ENCODE results near the gene KLHL30.

DNA sequence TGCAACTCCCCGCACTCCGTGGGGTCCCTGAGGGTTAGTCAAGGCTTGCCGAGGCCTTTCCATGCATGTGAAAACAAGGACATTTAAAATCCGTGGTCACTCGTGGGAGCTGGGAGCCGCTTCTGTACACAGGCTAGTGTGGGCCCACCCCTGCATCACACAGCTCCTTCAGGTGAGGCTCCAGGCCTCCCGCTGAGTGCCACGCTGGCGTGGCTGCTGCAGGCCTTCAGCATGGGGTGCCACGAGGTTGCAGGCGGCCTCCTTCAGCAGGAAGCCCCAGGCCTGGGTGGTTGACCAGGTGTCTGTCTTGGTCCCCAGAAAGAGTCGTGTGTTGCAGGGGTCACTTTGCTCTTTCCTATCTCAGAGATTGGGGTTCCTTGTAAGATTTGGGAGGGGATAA is 6.6 kb downstream of the KLHL30 start:
- TF ChIP-seq, protein P1, sequence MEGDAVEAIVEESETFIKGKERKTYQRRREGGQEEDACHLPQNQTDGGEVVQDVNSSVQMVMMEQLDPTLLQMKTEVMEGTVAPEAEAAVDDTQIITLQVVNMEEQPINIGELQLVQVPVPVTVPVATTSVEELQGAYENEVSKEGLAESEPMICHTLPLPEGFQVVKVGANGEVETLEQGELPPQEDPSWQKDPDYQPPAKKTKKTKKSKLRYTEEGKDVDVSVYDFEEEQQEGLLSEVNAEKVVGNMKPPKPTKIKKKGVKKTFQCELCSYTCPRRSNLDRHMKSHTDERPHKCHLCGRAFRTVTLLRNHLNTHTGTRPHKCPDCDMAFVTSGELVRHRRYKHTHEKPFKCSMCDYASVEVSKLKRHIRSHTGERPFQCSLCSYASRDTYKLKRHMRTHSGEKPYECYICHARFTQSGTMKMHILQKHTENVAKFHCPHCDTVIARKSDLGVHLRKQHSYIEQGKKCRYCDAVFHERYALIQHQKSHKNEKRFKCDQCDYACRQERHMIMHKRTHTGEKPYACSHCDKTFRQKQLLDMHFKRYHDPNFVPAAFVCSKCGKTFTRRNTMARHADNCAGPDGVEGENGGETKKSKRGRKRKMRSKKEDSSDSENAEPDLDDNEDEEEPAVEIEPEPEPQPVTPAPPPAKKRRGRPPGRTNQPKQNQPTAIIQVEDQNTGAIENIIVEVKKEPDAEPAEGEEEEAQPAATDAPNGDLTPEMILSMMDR (IDR thresholded peaks at IDR 0.05): no peak
- TF ChIP-seq POLR2A (IDR thresholded peaks at IDR 0.05): no peak
